AG04449 (cell line): ENCODE measurements around the gene ACE.

ENCODE experiments used
- CTCF ChIA-PET: fragments of 350-600 bp; formaldehyde crosslinking; extraction: SDS; loops from one replicate; lab custom pipeline; 2021; ENCODE audit warnings: antibody characterized with exemption; lab: Yijun Ruan, JAX
- POLR2A ChIA-PET: fragments of 400-600, 350-600 bp; formaldehyde crosslinking; extraction: SDS; loops from one replicate; lab custom pipeline; 2020; ENCODE audit warnings: antibody characterized with exemption, inconsistent platforms; lab: Yijun Ruan, JAX
- DNase-seq: peaks from one replicate; pipeline ENCODE4 v3.0.0-alpha.2; 2010; ENCODE audit warnings: low read depth, low spot score
- H3K4me3 ChIP-seq: 2 replicates; pipeline ENCODE4 v1.5.1; 2011; ENCODE audit warnings: low read depth, mild to moderate bottlenecking, control low read depth, low read length
- CTCF ChIP-seq: IDR thresholded peaks from one replicate; pipeline ENCODE4 v1.5.1; 2011; ENCODE audit warnings: mild to moderate bottlenecking, moderate library complexity, low read length, control low read depth, inconsistent platforms; ENCODE audit not compliant: insufficient read depth; ENCODE audit errors: missing control alignments

ACE gene

GRCh38 chr17:63489291-63489690 is 12.4 kb downstream of the ACE start:
- ChIA-PET CTCF (interaction anchor here (4.4 kb wide), 1 partner anchor 10 kb away, joined by 34 read pairs; no protein-coding TSS in a partner anchor), POLR2A (no interaction called here)
- no peak for DNase-seq
- no peak overlapping the region for H3K4me3 ChIP-seq
- TF ChIP-seq CTCF = no peak

GRCh38 chr17:63490329-63490728 is 13.5 kb downstream of the ACE start:
- DNase-seq = no peak
- CTCF ChIA-PET = interaction anchor here (4.4 kb wide), 1 partner anchor 11 kb away, joined by 34 read pairs; no protein-coding TSS in a partner anchor
- TF ChIP-seq CTCF = no peak
- H3K4me3 ChIP-seq = no peak overlapping the region
- POLR2A ChIA-PET = no interaction called here

GRCh38 chr17:63490858-63491400 is 14.1 kb downstream of the ACE start:
- TF ChIP-seq CTCF = no peak
- CTCF ChIA-PET = interaction anchor here (4.4 kb wide), 1 partner anchor 11 kb away, joined by 34 read pairs; no protein-coding TSS in a partner anchor

GRCh38 chr17:63491413-63491812 is 14.6 kb downstream of the ACE start:
- no peak for DNase-seq
- CTCF ChIA-PET = interaction anchor here (4.4 kb wide), 1 partner anchor 12 kb away, joined by 34 read pairs; no protein-coding TSS in a partner anchor
- no peak for TF ChIP-seq CTCF
- H3K4me3 ChIP-seq = no peak overlapping the region
- POLR2A ChIA-PET = no interaction called here

More at GRCh38 chr17:63490858-63491400, 14.1 kb downstream of the ACE start:
- POLR2A ChIA-PET = no interaction called here
- no peak overlapping the region for H3K4me3 ChIP-seq
- DNase-seq = no peak

GRCh38 chr17:63491977-63492618 is 15.2 kb downstream of the ACE start:
- TF ChIP-seq CTCF = no peak
- POLR2A ChIA-PET = no interaction called here
- CTCF ChIA-PET = interaction anchor here (4.4 kb wide), 1 partner anchor 12 kb away, joined by 34 read pairs; no protein-coding TSS in a partner anchor
- no peak overlapping the region for H3K4me3 ChIP-seq
- no peak for DNase-seq

- H3K4me3 ChIP-seq = no peak overlapping the region
- ChIA-PET CTCF (interaction anchor here (4.4 kb wide), 1 partner anchor 13 kb away, joined by 34 read pairs; no protein-coding TSS in a partner anchor), POLR2A (no interaction called here)
- no peak for TF ChIP-seq CTCF
- DNase-seq = no peak
These were observed 16.1 kb downstream of the ACE start for GRCh38 chr17:63492940-63493339.
